ENCODE measurements around the gene NKX6-2. TPM values are rescaled to one million over a fixed set of nuclear protein-coding genes. Genes with fewer than 3 reads are reported as not detected.

Gene NKX6-2
- total RNA-seq, 1 donor from 2014 or later, result 6.2 TPM

GRCh38 chr10:132746801-132747625 is 38.9 kb downstream of the NKX6-2 start:
- no peak overlapping the region for H3K4me3 Mint-ChIP-seq (ENCODE audit: unreplicated experiment)
- TF ChIP-seq, protein P1, sequence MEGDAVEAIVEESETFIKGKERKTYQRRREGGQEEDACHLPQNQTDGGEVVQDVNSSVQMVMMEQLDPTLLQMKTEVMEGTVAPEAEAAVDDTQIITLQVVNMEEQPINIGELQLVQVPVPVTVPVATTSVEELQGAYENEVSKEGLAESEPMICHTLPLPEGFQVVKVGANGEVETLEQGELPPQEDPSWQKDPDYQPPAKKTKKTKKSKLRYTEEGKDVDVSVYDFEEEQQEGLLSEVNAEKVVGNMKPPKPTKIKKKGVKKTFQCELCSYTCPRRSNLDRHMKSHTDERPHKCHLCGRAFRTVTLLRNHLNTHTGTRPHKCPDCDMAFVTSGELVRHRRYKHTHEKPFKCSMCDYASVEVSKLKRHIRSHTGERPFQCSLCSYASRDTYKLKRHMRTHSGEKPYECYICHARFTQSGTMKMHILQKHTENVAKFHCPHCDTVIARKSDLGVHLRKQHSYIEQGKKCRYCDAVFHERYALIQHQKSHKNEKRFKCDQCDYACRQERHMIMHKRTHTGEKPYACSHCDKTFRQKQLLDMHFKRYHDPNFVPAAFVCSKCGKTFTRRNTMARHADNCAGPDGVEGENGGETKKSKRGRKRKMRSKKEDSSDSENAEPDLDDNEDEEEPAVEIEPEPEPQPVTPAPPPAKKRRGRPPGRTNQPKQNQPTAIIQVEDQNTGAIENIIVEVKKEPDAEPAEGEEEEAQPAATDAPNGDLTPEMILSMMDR (IDR thresholded peaks at IDR 0.05; ENCODE audit: partially characterized antibody, unreplicated experiment), result no peak
- no peaks in the 10 kb centered on the region for H3K36me3 Mint-ChIP-seq (ENCODE audit: unreplicated experiment)
- H3K27me3 Mint-ChIP-seq (ENCODE audit: unreplicated experiment), result peaks cover 4% of the 10 kb centered on the region
- peak overlapping the region; percentile 55 for H3K27ac Mint-ChIP-seq (ENCODE audit: unreplicated experiment)
- H3K4me1 Mint-ChIP-seq (ENCODE audit: low read depth, unreplicated experiment), result peaks cover 17% of the 10 kb centered on the region
- H3K9me3 Mint-ChIP-seq (ENCODE audit: unreplicated experiment), result peaks cover 7% of the 10 kb centered on the region
- no peak for DNase-seq

GRCh38 chr10:132746386-132746785 is 39.6 kb downstream of the NKX6-2 start:
- Mint-ChIP-seq H3K9me3 (ENCODE audit: unreplicated experiment) (peaks cover 7% of the 10 kb centered on the region), H3K27me3 (ENCODE audit: unreplicated experiment) (peaks cover 4% of the 10 kb centered on the region), H3K27ac (ENCODE audit: unreplicated experiment) (no peak overlapping the region), H3K4me3 (ENCODE audit: unreplicated experiment) (no peak overlapping the region), H3K4me1 (ENCODE audit: low read depth, unreplicated experiment) (peaks cover 17% of the 10 kb centered on the region), H3K36me3 (ENCODE audit: unreplicated experiment) (no peaks in the 10 kb centered on the region)
- TF ChIP-seq, protein P1 (IDR thresholded peaks at IDR 0.05; ENCODE audit: partially characterized antibody, unreplicated experiment), result no peak
- no peak for DNase-seq

DNA sequence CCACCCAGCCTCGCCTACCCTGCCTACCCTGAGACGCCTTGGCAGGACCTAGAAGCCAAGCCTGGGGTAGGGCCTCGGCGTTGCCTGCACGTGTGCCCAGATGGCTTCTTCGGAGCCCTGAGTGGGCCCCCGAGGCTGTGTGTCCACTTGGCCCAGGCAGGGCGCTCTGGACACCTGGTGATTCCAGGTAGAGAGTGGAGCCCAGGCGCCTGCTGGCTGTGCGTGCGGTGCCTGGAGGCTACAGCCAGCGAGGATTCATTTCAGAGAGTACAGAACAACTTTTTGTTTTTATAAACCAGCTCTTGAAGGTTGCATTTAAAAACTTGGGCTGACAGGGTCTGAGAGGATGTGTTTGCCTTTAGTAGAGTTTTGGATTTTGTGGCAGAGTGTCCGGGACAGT is 40.0 kb downstream of the NKX6-2 start:
- Mint-ChIP-seq H3K4me3 (ENCODE audit: unreplicated experiment) (no peak overlapping the region), H3K36me3 (ENCODE audit: unreplicated experiment) (no peaks in the 10 kb centered on the region), H3K4me1 (ENCODE audit: low read depth, unreplicated experiment) (peaks cover 17% of the 10 kb centered on the region), H3K27ac (ENCODE audit: unreplicated experiment) (no peak overlapping the region), H3K27me3 (ENCODE audit: unreplicated experiment) (peaks cover 4% of the 10 kb centered on the region), H3K9me3 (ENCODE audit: unreplicated experiment) (peaks cover 7% of the 10 kb centered on the region)
- DNase-seq, result no peak
- TF ChIP-seq, protein P1 (IDR thresholded peaks at IDR 0.05; ENCODE audit: partially characterized antibody, unreplicated experiment), result no peak

DNA sequence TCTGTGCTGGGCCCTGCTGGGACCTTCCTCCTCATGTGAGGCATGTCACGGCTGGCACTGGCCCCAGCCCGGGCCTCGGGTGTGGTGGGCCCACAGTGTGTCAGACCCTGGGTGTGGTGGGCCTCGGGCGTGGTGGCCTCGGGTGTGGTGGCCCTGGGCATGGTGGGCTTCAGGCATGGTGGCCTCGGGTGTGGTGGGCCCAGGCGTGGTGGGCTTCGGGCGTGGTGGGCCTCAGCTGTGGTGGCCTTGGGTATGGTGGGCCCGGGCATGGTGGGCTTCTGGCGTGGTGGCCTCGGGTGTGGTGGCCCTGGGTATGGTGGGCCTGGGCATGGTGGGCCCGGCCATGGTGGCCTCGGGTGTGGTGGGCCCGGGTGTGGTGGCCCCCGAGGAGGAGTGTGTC is 40.4 kb downstream of the NKX6-2 start:
- peaks cover 4% of the 10 kb centered on the region for H3K27me3 Mint-ChIP-seq (ENCODE audit: unreplicated experiment)
- H3K4me3 Mint-ChIP-seq (ENCODE audit: unreplicated experiment), result no peak overlapping the region
- H3K36me3 Mint-ChIP-seq (ENCODE audit: unreplicated experiment), result no peaks in the 10 kb centered on the region
- H3K27ac Mint-ChIP-seq (ENCODE audit: unreplicated experiment), result no peak overlapping the region
- TF ChIP-seq, protein P1 (IDR thresholded peaks at IDR 0.05; ENCODE audit: partially characterized antibody, unreplicated experiment), result no peak
- no peak for DNase-seq
- H3K9me3 Mint-ChIP-seq (ENCODE audit: unreplicated experiment), result peaks cover 7% of the 10 kb centered on the region
- peaks cover 17% of the 10 kb centered on the region for H3K4me1 Mint-ChIP-seq (ENCODE audit: low read depth, unreplicated experiment)

DNA sequence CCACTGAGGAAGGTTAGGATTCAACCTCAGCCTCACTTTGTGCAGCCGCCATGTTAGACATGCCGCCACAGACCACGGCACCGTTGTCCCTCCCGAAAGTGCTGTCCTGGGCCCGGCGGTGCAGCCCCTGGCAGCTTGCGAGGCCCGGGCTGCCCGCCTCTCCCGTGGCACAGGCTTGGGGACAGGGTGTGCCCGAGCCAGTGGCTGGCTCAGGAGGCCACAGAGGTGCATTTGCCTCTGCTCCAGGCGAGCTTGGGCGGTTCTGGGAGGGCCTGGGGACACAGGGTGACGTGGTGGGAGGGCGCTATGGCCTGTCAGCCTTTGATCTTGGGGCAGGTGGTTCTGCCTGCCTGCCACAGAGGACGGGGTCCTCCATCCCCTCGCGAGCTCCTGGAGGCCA is 41.1 kb downstream of the NKX6-2 start:
- TF ChIP-seq, protein P1 (IDR thresholded peaks at IDR 0.05; ENCODE audit: partially characterized antibody, unreplicated experiment), result no peak
- Mint-ChIP-seq H3K27ac (ENCODE audit: unreplicated experiment) (no peak overlapping the region), H3K4me1 (ENCODE audit: low read depth, unreplicated experiment) (peaks cover 20% of the 10 kb centered on the region), H3K36me3 (ENCODE audit: unreplicated experiment) (no peaks in the 10 kb centered on the region), H3K4me3 (ENCODE audit: unreplicated experiment) (no peak overlapping the region), H3K27me3 (ENCODE audit: unreplicated experiment) (peaks cover 6% of the 10 kb centered on the region), H3K9me3 (ENCODE audit: unreplicated experiment) (peaks cover 5% of the 10 kb centered on the region)
- no peak for DNase-seq
